Measurements from ENCODE around the gene ARHGAP12.

Gene ARHGAP12

DNA sequence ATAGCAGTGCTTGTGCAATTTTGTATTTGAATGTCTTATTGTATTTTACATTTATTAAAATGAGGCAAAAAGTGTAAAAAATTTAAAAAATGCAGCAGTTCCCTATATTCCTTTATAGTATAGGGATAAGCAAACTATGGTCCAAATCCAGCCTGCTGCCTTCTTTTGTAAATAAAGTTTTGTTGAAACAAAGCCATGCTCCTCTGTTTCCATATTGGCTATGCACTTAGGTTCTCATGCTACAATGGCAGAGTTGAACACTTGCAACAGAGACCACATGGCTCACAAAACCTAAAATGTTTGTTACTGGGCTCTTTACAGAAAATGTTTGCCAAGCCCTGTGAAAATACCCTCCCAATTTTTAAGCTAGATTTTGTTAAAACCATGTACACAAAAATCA, 50.1 kb downstream of the ARHGAP12 start:
- Histone ChIP-seq H3K36me3 (ENCODE audit: control insufficient read depth, insufficient read depth, low read length) (no peaks in the 10 kb centered on the region), H3K4me1 (ENCODE audit: control insufficient read depth, low read depth, low read length) (no peaks in the 10 kb centered on the region), H2BK120ac (ENCODE audit: low read depth, low read length) (no peak overlapping the region), H3K9ac (ENCODE audit: low read length) (no peak overlapping the region), H3K23ac (ENCODE audit: low read length) (no peak overlapping the region), H4K8ac (ENCODE audit: low read depth, low read length) (no peak overlapping the region), H3K27ac (ENCODE audit: low read depth, low read length) (no peak overlapping the region), H2BK5ac (ENCODE audit: low read length) (no peak overlapping the region), H3K4ac (ENCODE audit: low read depth, low read length) (no peak overlapping the region), H3K18ac (ENCODE audit: low read length) (no peak overlapping the region), H3K4me3 (ENCODE audit: low read length) (no peak overlapping the region), H2AK5ac (ENCODE audit: low read length) (no peak overlapping the region), H2BK15ac (replicated peaks; ENCODE audit: low read depth) (no peak overlapping the region), H3K56ac (ENCODE audit: low read length) (no peak overlapping the region), H3K4me2 (ENCODE audit: low read length) (no peak overlapping the region), H4K5ac (ENCODE audit: low read length) (no peak overlapping the region), H3K79me2 (ENCODE audit: control insufficient read depth, insufficient read depth, low read length) (peaks cover 2% of the 10 kb centered on the region), H3K27me3 (ENCODE audit: insufficient read depth, low read length, poor library complexity) (no peaks in the 10 kb centered on the region), H3K79me1 (ENCODE audit: low read length) (peaks cover 2% of the 10 kb centered on the region)
- DNase-seq = no peak

DNA sequence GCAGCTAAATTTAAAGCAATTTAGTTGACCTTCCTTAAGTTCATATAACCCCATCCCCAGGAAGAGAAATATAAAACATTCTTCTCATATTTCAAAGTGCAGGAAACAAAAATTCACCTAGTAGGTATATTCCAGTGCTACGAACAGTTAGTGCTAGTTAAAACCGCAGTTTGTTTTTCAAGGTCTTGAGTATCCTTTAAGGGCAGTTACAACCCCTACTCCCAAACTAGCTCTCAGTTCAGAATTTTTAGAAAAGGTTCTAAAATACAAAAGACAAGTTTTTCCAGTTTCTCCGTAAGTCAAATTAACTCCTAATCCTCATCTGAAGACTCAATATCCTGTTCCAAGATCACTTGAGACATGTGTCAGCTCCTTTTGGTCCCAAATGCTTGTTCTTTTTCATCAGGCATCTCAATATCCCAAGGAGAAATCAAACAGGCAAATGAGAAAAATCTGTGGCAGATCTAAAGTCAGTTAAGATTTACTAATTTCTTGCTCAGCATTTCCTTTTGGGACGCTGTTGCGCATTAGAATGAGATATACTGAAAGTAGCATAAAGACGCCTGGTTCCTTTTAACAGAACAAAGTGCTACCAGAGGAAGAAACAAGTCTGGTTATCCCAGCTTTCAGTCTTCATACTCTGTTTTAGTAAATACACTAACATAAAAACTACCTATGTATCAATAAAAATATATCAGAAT, 51.8 kb downstream of the ARHGAP12 start:
- H2AK5ac ChIP-seq (ENCODE audit: low read length) = no peak overlapping the region
- H3K79me1 ChIP-seq (ENCODE audit: low read length) = peaks cover 2% of the 10 kb centered on the region
- no peak overlapping the region for H4K8ac ChIP-seq (ENCODE audit: low read depth, low read length)
- peaks cover 4% of the 10 kb centered on the region for H3K79me2 ChIP-seq (ENCODE audit: control insufficient read depth, insufficient read depth, low read length)
- no peak for DNase-seq
- no CpG with 5 or more reads among the region's 6 CpGs for WGBS (ENCODE audit: extremely low coverage, insufficient coverage, low lambda C conversion rate)
- no peak overlapping the region for H3K23ac ChIP-seq (ENCODE audit: low read length)
- no peak overlapping the region for H3K4me2 ChIP-seq (ENCODE audit: low read length)
- H2BK15ac ChIP-seq (replicated peaks; ENCODE audit: low read depth) = no peak overlapping the region
- H3K18ac ChIP-seq (ENCODE audit: low read length) = no peak overlapping the region
- no peak overlapping the region for H3K27ac ChIP-seq (ENCODE audit: low read depth, low read length)
- H4K5ac ChIP-seq (ENCODE audit: low read length) = no peak overlapping the region
- no peak overlapping the region for H3K56ac ChIP-seq (ENCODE audit: low read length)
- H2BK5ac ChIP-seq (ENCODE audit: low read length) = no peak overlapping the region
- H3K4ac ChIP-seq (ENCODE audit: low read depth, low read length) = no peak overlapping the region
- H3K4me3 ChIP-seq (ENCODE audit: low read length) = no peak overlapping the region
- no peak overlapping the region for H2BK120ac ChIP-seq (ENCODE audit: low read depth, low read length)
- no peaks in the 10 kb centered on the region for H3K36me3 ChIP-seq (ENCODE audit: control insufficient read depth, insufficient read depth, low read length)
- H3K9ac ChIP-seq (ENCODE audit: low read length) = no peak overlapping the region
- H3K4me1 ChIP-seq (ENCODE audit: control insufficient read depth, low read depth, low read length) = no peaks in the 10 kb centered on the region
- no peaks in the 10 kb centered on the region for H3K27me3 ChIP-seq (ENCODE audit: insufficient read depth, low read length, poor library complexity)

DNA sequence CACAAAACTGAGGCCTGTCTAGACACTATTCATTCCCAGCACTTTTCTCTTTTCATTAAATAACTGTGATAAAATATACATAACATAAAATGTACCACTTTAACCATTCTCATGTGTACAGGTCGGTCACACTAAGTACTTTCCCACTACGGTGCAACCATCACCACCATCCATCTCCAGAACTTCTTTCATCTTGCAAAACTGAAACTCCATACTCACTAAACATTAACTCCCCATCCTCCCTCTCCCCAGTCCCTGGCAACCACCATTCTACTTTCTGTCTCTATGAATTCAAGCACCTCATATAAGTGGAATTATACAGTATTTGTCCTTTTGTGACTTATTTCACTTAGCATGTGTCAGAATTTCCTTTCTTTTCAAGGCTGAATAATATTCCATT, 53.0 kb downstream of the ARHGAP12 start:
- Histone ChIP-seq H3K79me2 (ENCODE audit: control insufficient read depth, insufficient read depth, low read length) (peaks cover 13% of the 10 kb centered on the region), H3K4ac (ENCODE audit: low read depth, low read length) (no peak overlapping the region), H3K18ac (ENCODE audit: low read length) (no peak overlapping the region), H3K79me1 (ENCODE audit: low read length) (peaks cover 5% of the 10 kb centered on the region), H3K56ac (ENCODE audit: low read length) (no peak overlapping the region), H3K4me2 (ENCODE audit: low read length) (no peak overlapping the region), H3K9ac (ENCODE audit: low read length) (no peak overlapping the region), H2BK120ac (ENCODE audit: low read depth, low read length) (no peak overlapping the region), H2BK5ac (ENCODE audit: low read length) (no peak overlapping the region), H3K27me3 (ENCODE audit: insufficient read depth, low read length, poor library complexity) (no peaks in the 10 kb centered on the region), H4K5ac (ENCODE audit: low read length) (no peak overlapping the region), H2BK15ac (replicated peaks; ENCODE audit: low read depth) (no peak overlapping the region), H3K4me3 (ENCODE audit: low read length) (no peak overlapping the region), H3K27ac (ENCODE audit: low read depth, low read length) (no peak overlapping the region), H3K23ac (ENCODE audit: low read length) (no peak overlapping the region), H3K4me1 (ENCODE audit: control insufficient read depth, low read depth, low read length) (peaks cover 8% of the 10 kb centered on the region), H4K8ac (ENCODE audit: low read depth, low read length) (no peak overlapping the region), H3K36me3 (ENCODE audit: control insufficient read depth, insufficient read depth, low read length) (no peaks in the 10 kb centered on the region), H2AK5ac (ENCODE audit: low read length) (no peak overlapping the region)
- no CpG with 5 or more reads among the region's 2 CpGs for WGBS (ENCODE audit: extremely low coverage, insufficient coverage, low lambda C conversion rate)
- no peak for DNase-seq

DNA sequence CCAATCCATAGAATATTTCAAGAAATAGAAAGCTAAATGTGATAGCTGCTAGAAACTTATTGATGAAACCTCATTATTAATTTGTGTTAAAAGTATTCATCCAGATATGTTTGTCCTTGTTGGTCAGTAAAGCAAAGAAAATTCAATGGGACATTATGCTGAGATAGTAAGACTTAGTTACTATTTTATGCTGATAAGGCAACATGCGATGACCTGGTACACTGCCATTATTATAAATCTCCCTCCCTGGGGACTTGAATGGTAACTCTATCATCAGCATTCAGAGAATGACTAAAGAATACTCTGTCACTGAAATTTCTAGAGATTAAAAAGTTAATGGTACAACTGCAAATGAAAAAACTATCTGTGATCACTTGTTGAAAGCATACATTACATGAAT, 54.9 kb downstream of the ARHGAP12 start:
- H3K79me1 ChIP-seq (ENCODE audit: low read length) = peaks cover 5% of the 10 kb centered on the region
- H3K9ac ChIP-seq (ENCODE audit: low read length) = no peak overlapping the region
- no peak for DNase-seq
- no peaks in the 10 kb centered on the region for H3K36me3 ChIP-seq (ENCODE audit: control insufficient read depth, insufficient read depth, low read length)
- no peak overlapping the region for H2AK5ac ChIP-seq (ENCODE audit: low read length)
- H3K4me2 ChIP-seq (ENCODE audit: low read length) = no peak overlapping the region
- peaks cover 13% of the 10 kb centered on the region for H3K79me2 ChIP-seq (ENCODE audit: control insufficient read depth, insufficient read depth, low read length)
- H3K4me3 ChIP-seq (ENCODE audit: low read length) = no peak overlapping the region
- H4K8ac ChIP-seq (ENCODE audit: low read depth, low read length) = no peak overlapping the region
- no peak overlapping the region for H3K56ac ChIP-seq (ENCODE audit: low read length)
- H4K5ac ChIP-seq (ENCODE audit: low read length) = no peak overlapping the region
- H3K4me1 ChIP-seq (ENCODE audit: control insufficient read depth, low read depth, low read length) = peaks cover 8% of the 10 kb centered on the region
- no peak overlapping the region for H3K18ac ChIP-seq (ENCODE audit: low read length)
- no peak overlapping the region for H3K4ac ChIP-seq (ENCODE audit: low read depth, low read length)
- no peak overlapping the region for H2BK5ac ChIP-seq (ENCODE audit: low read length)
- no peak overlapping the region for H3K27ac ChIP-seq (ENCODE audit: low read depth, low read length)
- no peak overlapping the region for H2BK15ac ChIP-seq (replicated peaks; ENCODE audit: low read depth)
- no CpG with 5 or more reads among the region's 1 CpG for WGBS (ENCODE audit: extremely low coverage, insufficient coverage, low lambda C conversion rate)
- no peaks in the 10 kb centered on the region for H3K27me3 ChIP-seq (ENCODE audit: insufficient read depth, low read length, poor library complexity)
- no peak overlapping the region for H3K23ac ChIP-seq (ENCODE audit: low read length)
- no peak overlapping the region for H2BK120ac ChIP-seq (ENCODE audit: low read depth, low read length)

- Histone ChIP-seq H2BK120ac (ENCODE audit: low read depth, low read length) (no peak overlapping the region), H3K4me3 (ENCODE audit: low read length) (no peak overlapping the region), H3K4me1 (ENCODE audit: control insufficient read depth, low read depth, low read length) (peaks cover 8% of the 10 kb centered on the region), H2BK5ac (ENCODE audit: low read length) (no peak overlapping the region), H3K23ac (ENCODE audit: low read length) (no peak overlapping the region), H3K4ac (ENCODE audit: low read depth, low read length) (no peak overlapping the region), H3K18ac (ENCODE audit: low read length) (no peak overlapping the region), H3K56ac (ENCODE audit: low read length) (no peak overlapping the region), H3K36me3 (ENCODE audit: control insufficient read depth, insufficient read depth, low read length) (no peaks in the 10 kb centered on the region), H3K79me2 (ENCODE audit: control insufficient read depth, insufficient read depth, low read length) (peaks cover 15% of the 10 kb centered on the region), H4K5ac (ENCODE audit: low read length) (no peak overlapping the region), H3K4me2 (ENCODE audit: low read length) (no peak overlapping the region), H3K27ac (ENCODE audit: low read depth, low read length) (no peak overlapping the region), H3K79me1 (ENCODE audit: low read length) (peaks cover 6% of the 10 kb centered on the region), H3K27me3 (ENCODE audit: insufficient read depth, low read length, poor library complexity) (no peaks in the 10 kb centered on the region), H4K8ac (ENCODE audit: low read depth, low read length) (no peak overlapping the region), H2AK5ac (ENCODE audit: low read length) (no peak overlapping the region), H2BK15ac (replicated peaks; ENCODE audit: low read depth) (no peak overlapping the region), H3K9ac (ENCODE audit: low read length) (no peak overlapping the region)
- no CpG with 5 or more reads among the region's 7 CpGs for WGBS (ENCODE audit: extremely low coverage, insufficient coverage, low lambda C conversion rate)
- no peak for DNase-seq
These were observed 57.2 kb downstream of the ARHGAP12 start for GRCh38 chr10:31871266-31872065.

Measured in mesendoderm (in vitro differentiated cells).